Hindlimb muscle (tissue), 1 donor: Measurements from ENCODE around the gene THTPA. TPM values are rescaled to one million over a fixed set of nuclear protein-coding genes. Genes with fewer than 3 reads are reported as not detected.
"Not testable (repeated sequence)": the region's sequence is repeated elsewhere in the genome, so short reads cannot be mapped to it uniquely, and the experiment has no call there.

Experiments
- DNase-seq: peaks from one replicate; pipeline ENCODE4 v3.0.0-alpha.2; 2013
- polyA plus RNA-seq: library from polyadenylated mRNA; unstranded; fragments of 120-200 nt; gene quantifications from one replicate; pipeline ENCODE4 v1.2.1, GENCODE V29; 2013; ENCODE audit not compliant: insufficient read length

The THTPA gene
- polyA plus RNA-seq, 1 donor, result 14.4 TPM

GRCh38 chr14:23568021-23568599 is 12.0 kb downstream of the THTPA start:
- no peak for DNase-seq

GRCh38 chr14:23568600-23569331 is 12.7 kb downstream of the THTPA start:
- DNase-seq, result no peak

- no peak for DNase-seq
Measured at GRCh38 chr14:23569443-23570151, 13.5 kb downstream of the THTPA start.

- no peak for DNase-seq
Measured at GRCh38 chr14:23570806-23571483, 14.9 kb downstream of the THTPA start.

- DNase-seq, result no peak
Measured at GRCh38 chr14:23571701-23572523, 15.8 kb downstream of the THTPA start.

- no peak for DNase-seq
Measured at GRCh38 chr14:23572524-23572828, 16.4 kb downstream of the THTPA start.

- no peak for DNase-seq
Measured at GRCh38 chr14:23572836-23573235, 16.8 kb downstream of the THTPA start.

- no peak for DNase-seq
Measured at GRCh38 chr14:23573384-23574015, 17.4 kb downstream of the THTPA start.

GRCh38 chr14:23577004-23577681 is 21.1 kb downstream of the THTPA start:
- no peak for DNase-seq

- DNase-seq, result no peak
Measured at GRCh38 chr14:23577710-23578392, 21.8 kb downstream of the THTPA start.

- DNase-seq, result no peak
Measured at GRCh38 chr14:23578560-23579310, 22.7 kb downstream of the THTPA start, which contains the start of gene JPH4. JPH4 (minus strand) TSS chr14:23578790; CDS start chr14:23577453, 1,337 bp downstream.

GRCh38 chr14:23579311-23579630 is 23.2 kb downstream of the THTPA start:
- no peak for DNase-seq

- DNase-seq, result no peak
Measured at GRCh38 chr14:23579739-23580138, 23.7 kb downstream of the THTPA start.

GRCh38 chr14:23580152-23580926 is 24.3 kb downstream of the THTPA start:
- DNase-seq, result no peak

- no peak for DNase-seq
Measured at GRCh38 chr14:23580948-23581281, 24.8 kb downstream of the THTPA start.

GRCh38 chr14:23582906-23583760 is 27.1 kb downstream of the THTPA start:
- DNase-seq, result no peak

- not testable (repeated sequence) for DNase-seq
Measured at GRCh38 chr14:23583761-23584526, 27.9 kb downstream of the THTPA start.
